ENCODE results near the gene DHX8.

DHX8 gene

GRCh38 chr17:43442711-43443110, 41.1 kb upstream of the DHX8 start:
- Histone ChIP-seq H3K27ac (ENCODE audit: poor library complexity, severe bottlenecking) (peak overlapping the region; percentile 97), H3K9me3 (ENCODE audit: severe bottlenecking) (no peaks in the 10 kb centered on the region), H3K4me1 (ENCODE audit: insufficient read depth, poor library complexity, severe bottlenecking) (peaks cover 27% of the 10 kb centered on the region), H3K27me3 (ENCODE audit: insufficient read depth, poor library complexity, severe bottlenecking) (no peaks in the 10 kb centered on the region), H3K36me3 (ENCODE audit: low read depth) (no peaks in the 10 kb centered on the region), H3K4me3 (ENCODE audit: severe bottlenecking) (no peak overlapping the region)
- TF ChIP-seq CTCF (IDR thresholded peaks at IDR 0.05; ENCODE audit: poor library complexity, severe bottlenecking), result no peak
- ATAC-seq (ENCODE audit: low read depth), result no peak; the same call in 2 of the 3 replicates
- no peak for DNase-seq (ENCODE audit: low spot score)

- DNase-seq (ENCODE audit: low spot score) (no peak), ATAC-seq (ENCODE audit: low read depth) (no peak)
- no peak for TF ChIP-seq CTCF (IDR thresholded peaks at IDR 0.05; ENCODE audit: poor library complexity, severe bottlenecking)
- no peak overlapping the region for H3K4me3 ChIP-seq (ENCODE audit: severe bottlenecking)
- peak overlapping the region; percentile 97 for H3K27ac ChIP-seq (ENCODE audit: poor library complexity, severe bottlenecking)
- peaks cover 27% of the 10 kb centered on the region for H3K4me1 ChIP-seq (ENCODE audit: insufficient read depth, poor library complexity, severe bottlenecking)
- no peaks in the 10 kb centered on the region for H3K36me3 ChIP-seq (ENCODE audit: low read depth)
- H3K27me3 ChIP-seq (ENCODE audit: insufficient read depth, poor library complexity, severe bottlenecking), result no peaks in the 10 kb centered on the region
- no peaks in the 10 kb centered on the region for H3K9me3 ChIP-seq (ENCODE audit: severe bottlenecking)
Measured at GRCh38 chr17:43443381-43443780, 40.4 kb upstream of the DHX8 start.

GRCh38 chr17:43444223-43445008, 39.4 kb upstream of the DHX8 start:
- ATAC-seq (ENCODE audit: low read depth) (peak; percentile 89), DNase-seq (ENCODE audit: low spot score) (no peak)
- TF ChIP-seq CTCF (IDR thresholded peaks at IDR 0.05; ENCODE audit: poor library complexity, severe bottlenecking), result no peak
- no peaks in the 10 kb centered on the region for H3K36me3 ChIP-seq (ENCODE audit: low read depth)
- no peaks in the 10 kb centered on the region for H3K9me3 ChIP-seq (ENCODE audit: severe bottlenecking)
- peak overlapping the region; percentile 97 for H3K27ac ChIP-seq (ENCODE audit: poor library complexity, severe bottlenecking)
- H3K4me1 ChIP-seq (ENCODE audit: insufficient read depth, poor library complexity, severe bottlenecking), result peaks cover 31% of the 10 kb centered on the region
- H3K4me3 ChIP-seq (ENCODE audit: severe bottlenecking), result no peak overlapping the region
- H3K27me3 ChIP-seq (ENCODE audit: insufficient read depth, poor library complexity, severe bottlenecking), result no peaks in the 10 kb centered on the region

- DNase-seq (ENCODE audit: low spot score), result no peak
- peaks cover 38% of the 10 kb centered on the region for H3K4me1 ChIP-seq (ENCODE audit: insufficient read depth, poor library complexity, severe bottlenecking)
- no peaks in the 10 kb centered on the region for H3K27me3 ChIP-seq (ENCODE audit: insufficient read depth, poor library complexity, severe bottlenecking)
- no peak overlapping the region for H3K4me3 ChIP-seq (ENCODE audit: severe bottlenecking)
- ATAC-seq (ENCODE audit: low read depth), result no peak
- no peaks in the 10 kb centered on the region for H3K9me3 ChIP-seq (ENCODE audit: severe bottlenecking)
- H3K36me3 ChIP-seq (ENCODE audit: low read depth), result no peaks in the 10 kb centered on the region
- TF ChIP-seq CTCF (IDR thresholded peaks at IDR 0.05; ENCODE audit: poor library complexity, severe bottlenecking), result no peak
- H3K27ac ChIP-seq (ENCODE audit: poor library complexity, severe bottlenecking), result peak overlapping the region; percentile 97
Measured at GRCh38 chr17:43445009-43445589, 38.7 kb upstream of the DHX8 start.

GRCh38 chr17:43446773-43447172, 37.0 kb upstream of the DHX8 start:
- Histone ChIP-seq H3K27me3 (ENCODE audit: insufficient read depth, poor library complexity, severe bottlenecking) (no peaks in the 10 kb centered on the region), H3K4me1 (ENCODE audit: insufficient read depth, poor library complexity, severe bottlenecking) (peaks cover 38% of the 10 kb centered on the region), H3K4me3 (ENCODE audit: severe bottlenecking) (no peak overlapping the region), H3K27ac (ENCODE audit: poor library complexity, severe bottlenecking) (peak overlapping the region; percentile 18), H3K36me3 (ENCODE audit: low read depth) (no peaks in the 10 kb centered on the region), H3K9me3 (ENCODE audit: severe bottlenecking) (no peaks in the 10 kb centered on the region)
- DNase-seq (ENCODE audit: low spot score), result no peak
- TF ChIP-seq CTCF (IDR thresholded peaks at IDR 0.05; ENCODE audit: poor library complexity, severe bottlenecking), result no peak
- no peak for ATAC-seq (ENCODE audit: low read depth)
